Spleen (tissue), 11 donors: ENCODE results near the gene SLC13A5. TPM values are rescaled to one million over a fixed set of nuclear protein-coding genes. Genes with fewer than 3 reads are reported as not detected.

Source experiments
- DNase-seq: peaks from one replicate; pipeline ENCODE4 v3.0.0-alpha.2; 2020
- H3K27ac ChIP-seq, 8 donors: fragments of 200-600 bp; sonication (generic) in 7 of 8; 1 replicate in 4 of 8; 2 replicates in 4 of 8; pipeline versions ENCODE4 v1.5.0 to v1.8.0; 2016 to 2021; ENCODE audit warnings: inconsistent platforms in 4 of 8, mild to moderate bottlenecking in 4 of 8, moderate library complexity in 1 of 8
- H3K27me3 ChIP-seq, 7 donors: fragments of 200-600 bp; sonication (generic) in 6 of 7; replicated peaks in 1 of 7; 1 replicate in 4 of 7; 2 replicates in 3 of 7; pipeline versions ENCODE4 v1.5.0 to v1.8.0; 2016 to 2021; ENCODE audit warnings: inconsistent platforms in 3 of 7, mild to moderate bottlenecking in 1 of 7
- H3K36me3 ChIP-seq, 6 donors: fragments of 200-600 bp; sonication (generic) in 5 of 6; 1 replicate in 4 of 6; 2 replicates in 2 of 6; pipeline versions ENCODE4 v1.5.0 to v1.8.0; 2016 to 2021; ENCODE audit warnings: inconsistent platforms in 2 of 6
- H3K4me1 ChIP-seq, 6 donors: fragments of 200-600 bp; sonication (generic) in 5 of 6; 1 replicate in 3 of 6; 2 replicates in 3 of 6; pipeline versions ENCODE4 v1.5.0 to v1.8.0; 2016 to 2021; ENCODE audit warnings: inconsistent platforms in 3 of 6
- H3K4me3 ChIP-seq, 8 donors: fragments of 200-600 bp; sonication (generic) in 7 of 8; 1 replicate in 4 of 8; 2 replicates in 4 of 8; pipeline versions ENCODE4 v1.5.0 to v1.8.0; 2016 to 2021; ENCODE audit warnings: inconsistent platforms in 4 of 8, mild to moderate bottlenecking in 4 of 8, moderate library complexity in 2 of 8
- H3K9me3 ChIP-seq, 8 donors: fragments of 200-600 bp; sonication (generic) in 7 of 8; 1 replicate in 4 of 8; 2 replicates in 4 of 8; pipeline versions ENCODE4 v1.5.0 to v1.8.0; 2016 to 2021; ENCODE audit warnings: inconsistent platforms in 4 of 8
- POLR2A ChIP-seq, 3 donors: fragments of 450-650 bp; IDR thresholded peaks; one replicate each; pipeline ENCODE4 v1.5.1; 2017; ENCODE audit warnings: antibody characterized with exemption in 3 of 3, mild to moderate bottlenecking in 1 of 3
- POLR2AphosphoS5 ChIP-seq, 3 donors: sonication (generic); formaldehyde crosslinking; IDR thresholded peaks; one replicate each; pipeline ENCODE4 v1.5.1; 2017; ENCODE audit warnings: antibody characterized with exemption in 3 of 3
- WGBS, 5 donors: extraction: QIAGEN DNeasy Blood & Tissue Kit in 3 of 5; methylation state at CpG; one replicate each; pipeline versions ENCODE4 v1.1.5 to v1.1.7; 2013 to 2018; 5-methylcytosine and 5-hydroxymethylcytosine counted together
- intact Hi-C: fragments of 100-400 bp; cut with DNase I; formaldehyde crosslinking; loops from one replicate; pipeline ENCODE4 v1.15.0; 2023; ENCODE audit warnings: low total_unique reads
- polyA plus RNA-seq, 3 donors: library from polyadenylated mRNA; stranded (reverse); fragments of 200-250 nt; gene quantifications; one replicate each; pipeline ENCODE4 v1.2.1, GENCODE V29; 2013
- total RNA-seq, 7 donors: library from RNA; depleted of rRNA in 3 of 7; stranded (reverse); fragments of >200 nt in 3 of 7; fragmentation: NEBNext Ultra II Directional in 4 of 7; extraction: Animal tissue kit (Norgen Biotek cat#: 25700) in 4 of 7; gene quantifications; one replicate each; pipeline versions ENCODE4 v1.1.0 to v1.2.1, GENCODE V29; 2016 to 2021
- TF ChIP-seq, protein P1 (sequence below), 11 experiments: fragments of 200-600 bp in 7 of 11; fragments of 450-650 bp in 4 of 11; sonication (generic) in 4 of 11; IDR thresholded peaks in 8 of 11; conservative IDR thresholded peaks in 3 of 11; 1 replicate in 7 of 11; 2 replicates in 4 of 11; pipeline versions ENCODE4 v1.4.0 to v1.8.0; 2016 to 2021; ENCODE audit warnings: antibody characterized with exemption in 11 of 11, inconsistent platforms in 4 of 11, mild to moderate bottlenecking in 1 of 11
- donor health status: healthy with polysubstance abuse.
- donor health status: DM: no; HTN: no; CAD: no; lungs with moderate emphysema.
- donor health status: DM: no; HTN: no; CAD: no.
- donor health status: Bipolar disorder and iron deficiency.
- donor health status: healthy.
- donor health status: DM: no; HTN: no; CAD: no.
- donor health status: DM: yes; HTN: yes; CAD: no.

SLC13A5 gene
- total and polyA plus RNA-seq, 10 donors: 1.0 to 18.4 (median 5.4) TPM

DNA sequence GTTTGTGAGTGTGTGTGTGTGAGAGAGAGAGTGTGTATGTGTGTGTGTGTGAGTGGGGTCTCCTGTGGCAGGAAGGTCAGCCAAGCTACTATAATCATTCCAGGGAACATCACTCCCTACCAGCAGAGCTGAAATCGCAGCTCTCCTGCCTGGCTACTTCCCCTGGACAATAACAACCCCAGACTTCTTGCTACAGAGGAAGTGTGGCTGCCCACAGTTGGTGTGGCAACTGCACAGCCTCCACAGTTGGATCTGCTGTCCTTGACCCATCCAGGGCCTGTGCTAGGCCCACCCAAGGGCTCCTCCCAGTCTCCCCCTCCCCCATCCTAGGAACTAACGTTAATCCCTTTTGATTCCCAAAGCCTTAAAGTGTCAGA is 1.5 kb downstream of the SLC13A5 start:
- Histone ChIP-seq H3K27ac (peak overlapping the region in 2 of 8 donors; percentile 26 to 48), H3K4me1 (peaks cover 0 to 42% (median 23%) of the 10 kb centered on the region in 6 donors), H3K27me3 (peaks cover 0 to 76% (median 27%) of the 10 kb centered on the region in 7 donors), H3K36me3 (no peaks in the 10 kb centered on the region), H3K4me3 (peak overlapping the region in 1 of 8 donors; percentile 65), H3K9me3 (peaks cover 0 to 26% (median 15%) of the 10 kb centered on the region in 8 donors)
- intact Hi-C loops: no loop called here
- TF ChIP-seq, protein P1, sequence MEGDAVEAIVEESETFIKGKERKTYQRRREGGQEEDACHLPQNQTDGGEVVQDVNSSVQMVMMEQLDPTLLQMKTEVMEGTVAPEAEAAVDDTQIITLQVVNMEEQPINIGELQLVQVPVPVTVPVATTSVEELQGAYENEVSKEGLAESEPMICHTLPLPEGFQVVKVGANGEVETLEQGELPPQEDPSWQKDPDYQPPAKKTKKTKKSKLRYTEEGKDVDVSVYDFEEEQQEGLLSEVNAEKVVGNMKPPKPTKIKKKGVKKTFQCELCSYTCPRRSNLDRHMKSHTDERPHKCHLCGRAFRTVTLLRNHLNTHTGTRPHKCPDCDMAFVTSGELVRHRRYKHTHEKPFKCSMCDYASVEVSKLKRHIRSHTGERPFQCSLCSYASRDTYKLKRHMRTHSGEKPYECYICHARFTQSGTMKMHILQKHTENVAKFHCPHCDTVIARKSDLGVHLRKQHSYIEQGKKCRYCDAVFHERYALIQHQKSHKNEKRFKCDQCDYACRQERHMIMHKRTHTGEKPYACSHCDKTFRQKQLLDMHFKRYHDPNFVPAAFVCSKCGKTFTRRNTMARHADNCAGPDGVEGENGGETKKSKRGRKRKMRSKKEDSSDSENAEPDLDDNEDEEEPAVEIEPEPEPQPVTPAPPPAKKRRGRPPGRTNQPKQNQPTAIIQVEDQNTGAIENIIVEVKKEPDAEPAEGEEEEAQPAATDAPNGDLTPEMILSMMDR (IDR thresholded peaks at IDR 0.05 in 8 of 11, conservative IDR thresholded peaks at IDR 0.05 in 3 of 11): no peak
- peak in 2 of 3 donors; percentile 14 to 38 for TF ChIP-seq POLR2AphosphoS5 (IDR thresholded peaks at IDR 0.05)
- WGBS, 5 donors: 19 to 49% (median 32%) methylated on average over 2 of the region's 2 CpGs
- no peak for DNase-seq

DNA sequence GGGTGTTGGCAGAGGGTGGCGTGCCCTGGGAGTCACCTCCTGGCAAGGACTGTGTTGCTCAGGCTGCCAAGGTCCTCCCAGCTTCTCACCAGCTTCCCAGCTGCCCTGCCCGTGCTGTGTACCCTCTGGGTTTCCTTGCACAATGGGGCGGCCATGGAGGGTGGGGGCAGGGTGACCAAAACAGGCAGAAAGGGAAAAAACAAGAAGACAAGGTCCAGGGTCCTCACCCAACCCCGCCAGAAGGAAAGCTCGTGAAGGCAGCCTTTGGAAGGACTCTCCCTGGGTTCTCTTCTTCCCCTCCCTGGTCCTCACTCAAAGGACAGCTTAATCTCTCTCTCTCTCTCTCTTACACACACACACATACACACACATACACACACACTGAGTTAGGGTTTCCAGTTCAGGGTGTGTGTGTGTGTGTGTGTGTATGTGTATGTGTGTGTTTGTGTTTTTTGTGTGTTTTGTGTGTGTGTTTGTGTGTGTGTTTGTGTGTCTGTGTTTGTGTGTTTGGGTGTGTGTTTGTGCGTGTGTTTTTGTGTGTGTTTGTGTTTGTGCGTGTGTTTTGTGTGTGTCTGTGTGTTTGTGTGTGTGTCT is 2.0 kb downstream of the SLC13A5 start:
- peak; percentile 20 to 68 (median 53) for TF ChIP-seq POLR2AphosphoS5 (IDR thresholded peaks at IDR 0.05)
- TF ChIP-seq, protein P1 (IDR thresholded peaks at IDR 0.05 in 8 of 11, conservative IDR thresholded peaks at IDR 0.05 in 3 of 11): no peak
- DNase-seq: no peak
- intact Hi-C loops: no loop called here
- Histone ChIP-seq H3K4me3 (no peak overlapping the region), H3K27ac (peak overlapping the region in 3 of 8 donors; percentile 26 to 48 (median 30)), H3K4me1 (peaks cover 0 to 42% (median 23%) of the 10 kb centered on the region in 6 donors), H3K27me3 (peaks cover 0 to 80% (median 27%) of the 10 kb centered on the region in 7 donors), H3K9me3 (peaks cover 0 to 22% (median 15%) of the 10 kb centered on the region in 8 donors), H3K36me3 (no peaks in the 10 kb centered on the region)
- WGBS, 5 donors: 48 to 76% (median 65%) methylated on average over 6 to 7 of the region's 7 CpGs

DNA sequence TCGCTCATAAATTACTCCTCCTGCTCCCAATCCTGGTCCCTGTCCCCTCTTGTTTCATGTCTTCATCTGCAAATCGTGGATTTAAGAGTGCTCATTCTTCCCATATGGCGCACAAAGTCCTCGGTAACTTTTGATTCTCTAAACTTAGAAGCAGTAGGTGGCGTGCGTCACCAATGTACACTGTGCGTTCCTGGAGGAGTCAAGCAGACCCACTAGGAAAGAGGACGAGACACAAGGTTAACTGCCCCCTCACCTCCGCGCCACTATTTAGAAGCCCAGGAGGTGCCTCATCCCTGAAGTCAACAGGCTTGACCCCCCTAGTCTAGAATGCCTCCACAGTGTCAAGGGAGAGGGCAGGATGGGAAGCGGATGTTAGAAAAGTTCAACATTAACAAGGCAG is 2.9 kb downstream of the SLC13A5 start:
- H3K27me3 ChIP-seq: peaks cover 0 to 76% (median 27%) of the 10 kb centered on the region in 7 donors
- intact Hi-C loops: no loop called here

DNA sequence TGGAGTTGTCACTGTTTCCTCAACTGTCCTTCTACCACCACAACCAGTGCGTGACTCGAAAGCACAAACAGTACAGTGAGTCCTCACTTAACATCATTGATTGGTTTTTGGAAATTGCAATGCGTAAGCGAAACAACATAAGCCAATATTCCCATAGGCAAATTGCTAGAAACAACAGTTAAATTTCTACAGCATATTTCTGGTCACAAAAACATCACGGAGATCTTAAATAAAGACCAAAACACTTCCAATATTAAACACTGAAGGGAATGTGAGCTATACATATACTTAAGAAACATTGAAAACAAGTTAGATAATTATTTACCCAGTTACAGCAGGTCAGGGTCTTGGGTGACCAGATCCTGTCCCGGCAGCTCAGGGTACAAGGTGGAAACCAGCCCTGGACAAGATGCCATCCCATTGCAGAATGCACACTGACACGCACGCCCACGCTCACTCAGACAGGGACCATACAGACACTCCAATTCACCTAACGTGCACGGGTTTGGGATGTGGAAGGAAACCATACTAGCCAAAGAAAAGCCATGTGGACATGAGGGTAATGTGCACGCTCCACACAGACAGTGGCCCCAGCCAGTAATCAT is 4.7 kb downstream of the SLC13A5 start:
- intact Hi-C loops: no loop called here
- no peak overlapping the region for H3K27ac ChIP-seq
- no peak for TF ChIP-seq POLR2A (IDR thresholded peaks at IDR 0.05)
- TF ChIP-seq, protein P1 (IDR thresholded peaks at IDR 0.05 in 8 of 11, conservative IDR thresholded peaks at IDR 0.05 in 3 of 11): no peak
- no peak for TF ChIP-seq POLR2AphosphoS5 (IDR thresholded peaks at IDR 0.05)
- WGBS, 5 donors: 78 to 97% (median 92%) methylated on average over 12 of the region's 12 CpGs
- peaks cover 0 to 73% (median 15%) of the 10 kb centered on the region in 7 donors for H3K27me3 ChIP-seq
- H3K9me3 ChIP-seq: no peaks in the 10 kb centered on the region
- DNase-seq: no peak
- peaks cover 0 to 34% (median 17%) of the 10 kb centered on the region in 6 donors for H3K4me1 ChIP-seq
- no peaks in the 10 kb centered on the region for H3K36me3 ChIP-seq
- no peak overlapping the region for H3K4me3 ChIP-seq

More for the DNA sequence above, 2.9 kb downstream of the SLC13A5 start:
- H3K4me1 ChIP-seq: peaks cover 0 to 42% (median 23%) of the 10 kb centered on the region in 6 donors
- H3K36me3 ChIP-seq: no peaks in the 10 kb centered on the region
- WGBS, 5 donors: 77 to 87% (median 80%) methylated on average over 11 of the region's 11 CpGs
- H3K27ac ChIP-seq: no peak overlapping the region
- DNase-seq: no peak
- H3K9me3 ChIP-seq: peaks cover 0 to 14% (median 8%) of the 10 kb centered on the region in 8 donors
- no peak overlapping the region for H3K4me3 ChIP-seq
- TF ChIP-seq, protein P1 (IDR thresholded peaks at IDR 0.05 in 8 of 11, conservative IDR thresholded peaks at IDR 0.05 in 3 of 11): no peak
